H1 (cell line): ENCODE data around the gene CD248. TPM values are rescaled to one million over a fixed set of nuclear protein-coding genes. Genes with fewer than 3 reads are reported as not detected.

ENCODE experiments used
- CTCF ChIA-PET: fragments of 300-600 bp; sonication (Branson Sonifier 250); formaldehyde crosslinking; loops from one replicate; lab custom pipeline; 2021; ENCODE audit not compliant: partially characterized antibody; lab: Charles Lee
- POLR2A ChIA-PET: fragments of 300-600 bp; sonication (Branson Sonifier 250); formaldehyde crosslinking; loops from one replicate; lab custom pipeline; 2021; ENCODE audit warnings: inconsistent platforms; ENCODE audit not compliant: partially characterized antibody; lab: Charles Lee
- DNase-seq, 2 experiments: peaks; one replicate each; pipeline versions ENCODE4 v3.0.0 to v3.0.0-alpha.2; 2010 to 2022; ENCODE audit warnings: low spot score in 2 of 2, low read depth in 1 of 2, mixed read lengths in 1 of 2
- FAIRE-seq: peaks from 2 replicates; lab custom pipeline; 2011; peaks lifted over from hg19 to GRCh38; lab: Jason Lieb, UNC
- H2AFZ ChIP-seq: 2 replicates; pipeline ENCODE4 v1.8.1; 2012; ENCODE audit warnings: low read length, inconsistent platforms
- H2AK5ac ChIP-seq: 2 replicates; pipeline ENCODE4 v1.6.1; 2013; ENCODE audit warnings: low read depth, low read length
- H2BK120ac ChIP-seq: replicated peaks from 2 replicates; pipeline ENCODE3; 2013; ENCODE audit warnings: low read depth, low read length, inconsistent platforms
- H2BK12ac ChIP-seq: 2 replicates; pipeline ENCODE4 v1.6.1; 2013; ENCODE audit warnings: low read depth, low read length
- H2BK15ac ChIP-seq: 2 replicates; pipeline ENCODE4 v1.6.1; 2013; ENCODE audit warnings: low read length
- H2BK20ac ChIP-seq: 2 replicates; pipeline ENCODE4 v1.6.1; 2013; ENCODE audit warnings: low read length
- H2BK5ac ChIP-seq: 2 replicates; pipeline ENCODE4 v1.6.1; 2013; ENCODE audit warnings: low read depth, low read length
- H3K14ac ChIP-seq: 2 replicates; pipeline ENCODE4 v1.6.1; 2013; ENCODE audit warnings: inconsistent platforms; ENCODE audit not compliant: insufficient read length
- H3K18ac ChIP-seq: 2 replicates; pipeline ENCODE4 v1.6.1; 2013; ENCODE audit warnings: low read length; ENCODE audit errors: extremely low read depth
- H3K23ac ChIP-seq: 2 replicates; pipeline ENCODE4 v1.6.1; 2013; ENCODE audit warnings: inconsistent platforms; ENCODE audit not compliant: insufficient read length
- H3K23me2 ChIP-seq: 2 replicates; pipeline ENCODE4 v1.6.1; 2013; ENCODE audit warnings: low read depth, low read length
- H3K27ac ChIP-seq: 2 replicates; pipeline ENCODE4 v1.6.1; 2011; ENCODE audit warnings: low read depth, low read length, inconsistent platforms
- H3K27me3 ChIP-seq, 4 experiments: replicated peaks in 1 of 4; 1 replicate in 1 of 4; 2 replicates in 3 of 4; pipeline versions ENCODE4 v1.6.1 to v1.8.1; 2011 to 2013; ENCODE audit warnings: low read length in 3 of 4, mild to moderate bottlenecking in 3 of 4, inconsistent platforms in 2 of 4, mixed read lengths in 2 of 4, moderate library complexity in 1 of 4; ENCODE audit not compliant: control insufficient read depth in 3 of 4, insufficient read depth in 3 of 4; ENCODE audit errors: extremely low read depth in 1 of 4
- H3K36me3 ChIP-seq, 4 experiments: 2 replicates each; pipeline versions ENCODE4 v1.6.1 to v1.8.1; 2011 to 2013; ENCODE audit warnings: mild to moderate bottlenecking in 4 of 4, low read length in 3 of 4, moderate library complexity in 2 of 4, control low read depth in 1 of 4, inconsistent platforms in 1 of 4; ENCODE audit not compliant: insufficient read depth in 4 of 4, control insufficient read depth in 2 of 4
- H3K4ac ChIP-seq: replicated peaks from 2 replicates; pipeline ENCODE3; 2013; ENCODE audit warnings: low read length, low read depth, mixed read lengths, inconsistent platforms; ENCODE audit not compliant: insufficient read length
- H3K4me1 ChIP-seq, 4 experiments: replicated peaks in 1 of 4; 1 replicate in 1 of 4; 2 replicates in 3 of 4; pipeline versions ENCODE4 v1.6.1 to v1.8.1; 2011 to 2013; ENCODE audit warnings: low read length in 3 of 4, inconsistent platforms in 2 of 4, mixed read lengths in 1 of 4; ENCODE audit not compliant: insufficient read depth in 4 of 4, control insufficient read depth in 3 of 4
- H3K4me2 ChIP-seq, 2 experiments: 2 replicates each; pipeline versions ENCODE4 v1.6.1 to v1.8.1; 2011 to 2013; ENCODE audit warnings: low read depth in 2 of 2, low read length in 2 of 2, control low read depth in 1 of 2, inconsistent platforms in 1 of 2, mild to moderate bottlenecking in 1 of 2; ENCODE audit not compliant: insufficient read depth in 1 of 2
- H3K4me3 ChIP-seq, 4 experiments: fragments of 200-600, 300-600 bp in 1 of 4; sonication (generic), shearing (Covaris generic), sonication (Bioruptor Twin) in 1 of 4; 2 replicates each; pipeline versions ENCODE4 v1.5.1 to v1.8.1; 2011 to 2016; ENCODE audit warnings: low read length in 4 of 4, low read depth in 3 of 4, control low read depth in 2 of 4, inconsistent platforms in 2 of 4, mild to moderate bottlenecking in 2 of 4, mixed read lengths in 1 of 4, moderate library complexity in 1 of 4; ENCODE audit not compliant: insufficient read depth in 2 of 4; ENCODE audit errors: extremely low read depth in 1 of 4
- H3K56ac ChIP-seq: replicated peaks from 2 replicates; pipeline ENCODE3; 2013; ENCODE audit warnings: low read depth, mild to moderate bottlenecking, mixed read lengths, low read length, inconsistent platforms; ENCODE audit not compliant: insufficient read length
- H3K79me1 ChIP-seq: 2 replicates; pipeline ENCODE4 v1.6.1; 2013; ENCODE audit warnings: low read depth, low read length, control low read depth
- H3K79me2 ChIP-seq, 2 experiments: 2 replicates each; pipeline versions ENCODE4 v1.6.1 to v1.8.1; 2012 to 2013; ENCODE audit warnings: low read length in 2 of 2, mild to moderate bottlenecking in 2 of 2, inconsistent platforms in 1 of 2; ENCODE audit not compliant: insufficient read depth in 2 of 2, control insufficient read depth in 1 of 2
- H3K9ac ChIP-seq, 4 experiments: replicated peaks in 1 of 4; 1 replicate in 1 of 4; 2 replicates in 3 of 4; pipeline versions ENCODE4 v1.6.1 to v1.8.1; 2011 to 2013; ENCODE audit warnings: low read depth in 3 of 4, low read length in 3 of 4, control low read depth in 2 of 4, mild to moderate bottlenecking in 2 of 4, moderate library complexity in 2 of 4, inconsistent platforms in 1 of 4; ENCODE audit errors: extremely low read depth in 1 of 4
- H3K9me3 ChIP-seq, 2 experiments: 2 replicates each; pipeline versions ENCODE4 v1.6.1 to v1.8.1; 2012 to 2013; ENCODE audit warnings: mild to moderate bottlenecking in 2 of 2, moderate library complexity in 2 of 2, control low read depth in 1 of 2, inconsistent platforms in 1 of 2, low read depth in 1 of 2, low read length in 1 of 2, mixed read lengths in 1 of 2; ENCODE audit not compliant: insufficient read depth in 2 of 2
- H4K20me1 ChIP-seq, 2 experiments: replicated peaks in 1 of 2; 2 replicates each; pipeline versions ENCODE3 to v1.8.1; 2011 to 2013; ENCODE audit warnings: inconsistent platforms in 2 of 2, low read length in 2 of 2, mild to moderate bottlenecking in 1 of 2; ENCODE audit not compliant: insufficient read depth in 2 of 2, control insufficient read depth in 1 of 2
- H4K5ac ChIP-seq: 2 replicates; pipeline ENCODE4 v1.6.1; 2013; ENCODE audit warnings: low read length, low read depth, mixed read lengths, inconsistent platforms; ENCODE audit not compliant: insufficient read length
- H4K8ac ChIP-seq: 2 replicates; pipeline ENCODE4 v1.8.0; 2013; ENCODE audit warnings: mild to moderate bottlenecking, moderate library complexity, low read length, inconsistent platforms; ENCODE audit not compliant: insufficient read depth; ENCODE audit errors: extremely low read depth
- H4K91ac ChIP-seq: replicated peaks from 2 replicates; pipeline ENCODE3; 2013; ENCODE audit warnings: low read length, mixed read lengths, inconsistent platforms; ENCODE audit not compliant: insufficient read length
- CEBPB ChIP-seq: IDR thresholded peaks from 2 replicates; pipeline ENCODE4 v1.6.1; 2012; ENCODE audit warnings: low read depth, low read length
- CHD1 ChIP-seq: IDR thresholded peaks from 2 replicates; pipeline ENCODE4 v1.6.1; 2012; ENCODE audit warnings: low read depth, low read length, improper control_type of control experiment
- CHD2 ChIP-seq: IDR thresholded peaks from 2 replicates; pipeline ENCODE4 v1.6.1; 2012; ENCODE audit warnings: low read length, improper control_type of control experiment
- HDAC6 ChIP-seq: IDR thresholded peaks from one replicate; pipeline ENCODE4 v1.7.1; 2012; ENCODE audit warnings: low read depth, mild to moderate bottlenecking, inconsistent platforms, low read length, moderate library complexity
- JUN ChIP-seq: IDR thresholded peaks from 2 replicates; pipeline ENCODE4 v1.6.1; 2011; ENCODE audit warnings: low read depth, mild to moderate bottlenecking, improper control_type of control experiment, low read length
- RAD21 ChIP-seq, 2 experiments: IDR thresholded peaks in 1 of 2; conservative IDR thresholded peaks in 1 of 2; 2 replicates each; pipeline ENCODE4 v1.6.1; 2011; ENCODE audit warnings: low read depth in 2 of 2, low read length in 2 of 2, improper control_type of control experiment in 1 of 2, inconsistent platforms in 1 of 2, mild to moderate bottlenecking in 1 of 2, moderate library complexity in 1 of 2
- RBBP5 ChIP-seq: IDR thresholded peaks from 2 replicates; pipeline ENCODE4 v1.7.1; 2012; ENCODE audit warnings: low read depth, mild to moderate bottlenecking, inconsistent platforms, low read length, moderate library complexity, borderline replicate concordance
- TBP ChIP-seq: IDR thresholded peaks from 2 replicates; pipeline ENCODE4 v1.6.1; 2011; ENCODE audit warnings: low read depth, low read length, improper control_type of control experiment
- TEAD4 ChIP-seq: IDR thresholded peaks from 2 replicates; pipeline ENCODE4 v1.6.1; 2012; ENCODE audit warnings: low read depth, low read length, inconsistent platforms, mixed read lengths
- USF2 ChIP-seq: IDR thresholded peaks from 2 replicates; pipeline ENCODE4 v1.6.1; 2011; ENCODE audit warnings: low read length, improper control_type of control experiment
- YY1 ChIP-seq: IDR thresholded peaks from 2 replicates; pipeline ENCODE4 v1.6.1; 2011; ENCODE audit warnings: low read depth, mild to moderate bottlenecking, low read length
- WGBS, 2 experiments: shearing (Covaris generic) in 1 of 2; methylation state at CpG; one replicate each; pipeline versions ENCODE4 v1.1.6 to v1.1.7; 2013 to 2015; ENCODE audit warnings: low lambda C conversion rate in 2 of 2, mixed read lengths in 2 of 2, inconsistent platforms in 1 of 2, low coverage in 1 of 2, missing lambda C conversion rate in 1 of 2; ENCODE audit not compliant: insufficient replicate concordance in 2 of 2, insufficient coverage in 1 of 2, insufficient read length in 1 of 2; ENCODE audit errors: extremely low coverage in 1 of 2, missing lambda C conversion rate in 1 of 2; 5-methylcytosine and 5-hydroxymethylcytosine counted together
- polyA plus RNA-seq, 7 experiments: library from polyadenylated mRNA; depleted of rRNA in 3 of 7; stranded (reverse) in 5 of 7; unstranded in 2 of 7; fragments of >200 nt in 5 of 7; fragments of 200-250 nt in 2 of 7; gene quantifications; 1 replicate in 5 of 7; 2 replicates in 1 of 7; 4 replicates in 1 of 7; pipeline versions ENCODE4 v1.2.1 to v1.2.3, GENCODE V29; 2011 to 2013; ENCODE audit warnings: missing spikeins in 2 of 7, mixed read lengths in 2 of 7
- total RNA-seq: library from RNA; stranded (reverse); fragmentation: NEBNext Ultra II Directional; extraction: Animal tissue kit (Norgen Biotek cat#: 25700); gene quantifications from 2 replicates; pipeline ENCODE4 v1.2.1, GENCODE V29; 2021

CD248 gene
- total and polyA plus RNA-seq, 2 of the 8 experiments (the other 6 are each of a cell fraction or from before 2014, with no cell fraction given) = 2.7 to 3.9 TPM

GRCh38 chr11:66271816-66272215, 45.0 kb downstream of the CD248 start:
- H2BK20ac ChIP-seq = no peak overlapping the region
- H2AFZ ChIP-seq = no peak overlapping the region
- H3K36me3 ChIP-seq = peaks cover 4 to 32% (median 15%) of the 10 kb centered on the region in 4 experiments
- H3K4me1 ChIP-seq = peaks cover 0 to 2% (median 1%) of the 10 kb centered on the region in 4 experiments; a peak in 4 of 7 replicates
- ChIA-PET POLR2A (interaction anchor here (1.3 to 9.0 kb wide), 3 partner anchors 9 to 17 kb away, joined by 3 to 125 read pairs (median 10); partner anchors contain the start of genes CNIH2 and YIF1A), CTCF (interaction anchor here (0.5 to 6.6 kb wide), 9 partner anchors 7 to 257 kb away, joined by 3 to 48 read pairs (median 3); partner anchors contain the start of gene CD248)
- H2AK5ac ChIP-seq = no peak overlapping the region
- H4K5ac ChIP-seq = no peak overlapping the region
- no peak overlapping the region for H2BK120ac ChIP-seq
- no peak overlapping the region for H3K4me2 ChIP-seq
- no peaks in the 10 kb centered on the region for H3K9me3 ChIP-seq
- H3K56ac ChIP-seq = no peak overlapping the region
- no peak overlapping the region for H4K91ac ChIP-seq
- H2BK15ac ChIP-seq = no peak overlapping the region
- no peak overlapping the region for H3K18ac ChIP-seq
- no peak overlapping the region for H2BK12ac ChIP-seq
- no peak for TF ChIP-seq HDAC6
- no peak for TF ChIP-seq RAD21 (IDR thresholded peaks at IDR 0.05 in 1 of 2, conservative IDR thresholded peaks at IDR 0.05 in 1 of 2; ENCODE audit: low read depth in 2 of 2, low read length in 2 of 2)
- no peak for TF ChIP-seq CEBPB
- no peak for TF ChIP-seq JUN
- no peak for TF ChIP-seq USF2
- TF ChIP-seq RBBP5 = no peak
- no peak for TF ChIP-seq TEAD4
- TF ChIP-seq CHD1 = no peak
- TF ChIP-seq YY1 = no peak
- TF ChIP-seq CHD2 = no peak
- TF ChIP-seq TBP = no peak
- H3K23me2 ChIP-seq = peaks cover 9% of the 10 kb centered on the region
- 96% methylated on average over 7 of the region's 7 CpGs; no CpG with 5 or more reads in 1 of the 2 experiments for WGBS, 2 experiments
- H2BK5ac ChIP-seq = no peak overlapping the region
- H3K14ac ChIP-seq = no peak overlapping the region
- no peak overlapping the region for H3K9ac ChIP-seq
- no peak for DNase-seq
- H3K4me3 ChIP-seq = no peak overlapping the region
- no peak overlapping the region for H4K8ac ChIP-seq
- H3K27me3 ChIP-seq = no peaks in the 10 kb centered on the region
- no peak overlapping the region for H3K23ac ChIP-seq
- peaks cover 0 to 4% of the 10 kb centered on the region in 2 experiments for H4K20me1 ChIP-seq
- no peak for FAIRE-seq
- H3K79me1 ChIP-seq = peaks cover 6% of the 10 kb centered on the region; the same call in 1 of the 2 replicates
- no peak overlapping the region for H3K4ac ChIP-seq
- no peak overlapping the region for H3K27ac ChIP-seq
- peaks cover 0 to 13% of the 10 kb centered on the region in 2 experiments; a peak in 2 of 4 replicates for H3K79me2 ChIP-seq
